GM18507 (cell line): ENCODE results near the gene MMP20.
A peak's percentile ranks its signal among the peaks of the same experiment; 100 is the strongest.
"Not testable (repeated sequence)": the region's sequence is repeated elsewhere in the genome, so short reads cannot be mapped to it uniquely, and the experiment has no call there.

Source experiments
- DNase-seq: peaks from one replicate; pipeline ENCODE4 v3.0.0; 2011; ENCODE audit warnings: low read depth; ENCODE audit not compliant: insufficient read length; ENCODE audit errors: extremely low spot score
- FAIRE-seq: peaks from 2 replicates; lab custom pipeline; 2011; peaks lifted over from hg19 to GRCh38; lab: Jason Lieb, UNC

The MMP20 gene

GRCh38 chr11:102625177-102625576 lies at the start of gene MMP20:
MMP20 (minus strand) TSS chr11:102625332; CDS start chr11:102625319, 13 bp downstream.
- DNase-seq (no peak), FAIRE-seq (no peak)

GRCh38 chr11:102669664-102670063 lies 44.5 kb upstream of the MMP20 start:
- no peak for DNase-seq

GRCh38 chr11:102666331-102666957 lies 41.3 kb upstream of the MMP20 start:
- FAIRE-seq (peak; percentile 56), DNase-seq (peak; percentile 11)

More at GRCh38 chr11:102669664-102670063, 44.5 kb upstream of the MMP20 start:
- FAIRE-seq, result peak; percentile 18

GRCh38 chr11:102664001-102664752 lies 39.0 kb upstream of the MMP20 start:
- DNase-seq, result no peak

GRCh38 chr11:102662607-102663006 lies 37.5 kb upstream of the MMP20 start:
- FAIRE-seq (no peak), DNase-seq (no peak)

More at GRCh38 chr11:102664001-102664752, 39.0 kb upstream of the MMP20 start:
- no peak for FAIRE-seq

GRCh38 chr11:102661040-102661439 lies 35.9 kb upstream of the MMP20 start:
- DNase-seq, result no peak
- FAIRE-seq, result no peak

- no peak for DNase-seq
- FAIRE-seq, result no peak
These were observed 31.4 kb upstream of the MMP20 start for GRCh38 chr11:102656528-102656927.

- DNase-seq (no peak), FAIRE-seq (no peak)
These were observed 30.4 kb upstream of the MMP20 start for GRCh38 chr11:102655547-102655946.

- FAIRE-seq (no peak), DNase-seq (no peak)
These were observed 29.6 kb upstream of the MMP20 start for GRCh38 chr11:102654761-102655160.

- DNase-seq, result no peak
- no peak for FAIRE-seq
These were observed 28.7 kb upstream of the MMP20 start for GRCh38 chr11:102653744-102654291.

GRCh38 chr11:102647430-102647829 lies 22.3 kb upstream of the MMP20 start:
- DNase-seq, result no peak
- FAIRE-seq, result no peak

GRCh38 chr11:102643941-102644340 lies 18.8 kb upstream of the MMP20 start:
- FAIRE-seq (no peak), DNase-seq (no peak)

GRCh38 chr11:102640946-102641345 lies 15.8 kb upstream of the MMP20 start:
- FAIRE-seq (no peak), DNase-seq (no peak)

- DNase-seq, result no peak
- no peak for FAIRE-seq
These were observed 14.5 kb upstream of the MMP20 start for GRCh38 chr11:102639656-102640055.

- no peak for FAIRE-seq
- no peak for DNase-seq
These were observed 12.6 kb upstream of the MMP20 start for GRCh38 chr11:102637731-102638130.

GRCh38 chr11:102633385-102634026 lies 8.4 kb upstream of the MMP20 start:
- FAIRE-seq, result no peak
- no peak for DNase-seq

- FAIRE-seq (no peak), DNase-seq (no peak)
These were observed 6.9 kb upstream of the MMP20 start for GRCh38 chr11:102632026-102632425.

- DNase-seq (no peak), FAIRE-seq (no peak)
These were observed 5.7 kb upstream of the MMP20 start for GRCh38 chr11:102630598-102631448.

- DNase-seq, FAIRE-seq: not testable (repeated sequence)
These were observed 4.8 kb upstream of the MMP20 start for GRCh38 chr11:102629908-102630307.
